H7 (cell line): ENCODE data around the gene RFT1. TPM values are rescaled to one million over a fixed set of nuclear protein-coding genes. Genes with fewer than 3 reads are reported as not detected.

Experiments used
- DNase-seq: peaks from one replicate; pipeline ENCODE4 v3.0.0; 2012
- H3K27me3 ChIP-seq: 2 replicates; pipeline ENCODE4 v1.6.0; 2011; ENCODE audit warnings: mild to moderate bottlenecking, low read length; ENCODE audit not compliant: control insufficient read depth, insufficient read depth
- H3K36me3 ChIP-seq: replicated peaks from 2 replicates; pipeline ENCODE4 v1.5.1; 2011; ENCODE audit warnings: low read length; ENCODE audit not compliant: control insufficient read depth, insufficient read depth
- H3K4me3 ChIP-seq: 2 replicates; pipeline ENCODE4 v1.5.1; 2011; ENCODE audit warnings: low read depth, mild to moderate bottlenecking, control low read depth, low read length, moderate library complexity; ENCODE audit not compliant: insufficient read depth
- total RNA-seq: library from RNA; depleted of rRNA; stranded (reverse); fragments of >200 nt; shearing (Covaris generic); gene quantifications from 2 replicates; pipeline ENCODE4 v1.2.3, GENCODE V29; 2014; rRNA removed

Gene RFT1
- total RNA-seq, 1 experiment from 2014 or later: 9.5 TPM

DNA sequence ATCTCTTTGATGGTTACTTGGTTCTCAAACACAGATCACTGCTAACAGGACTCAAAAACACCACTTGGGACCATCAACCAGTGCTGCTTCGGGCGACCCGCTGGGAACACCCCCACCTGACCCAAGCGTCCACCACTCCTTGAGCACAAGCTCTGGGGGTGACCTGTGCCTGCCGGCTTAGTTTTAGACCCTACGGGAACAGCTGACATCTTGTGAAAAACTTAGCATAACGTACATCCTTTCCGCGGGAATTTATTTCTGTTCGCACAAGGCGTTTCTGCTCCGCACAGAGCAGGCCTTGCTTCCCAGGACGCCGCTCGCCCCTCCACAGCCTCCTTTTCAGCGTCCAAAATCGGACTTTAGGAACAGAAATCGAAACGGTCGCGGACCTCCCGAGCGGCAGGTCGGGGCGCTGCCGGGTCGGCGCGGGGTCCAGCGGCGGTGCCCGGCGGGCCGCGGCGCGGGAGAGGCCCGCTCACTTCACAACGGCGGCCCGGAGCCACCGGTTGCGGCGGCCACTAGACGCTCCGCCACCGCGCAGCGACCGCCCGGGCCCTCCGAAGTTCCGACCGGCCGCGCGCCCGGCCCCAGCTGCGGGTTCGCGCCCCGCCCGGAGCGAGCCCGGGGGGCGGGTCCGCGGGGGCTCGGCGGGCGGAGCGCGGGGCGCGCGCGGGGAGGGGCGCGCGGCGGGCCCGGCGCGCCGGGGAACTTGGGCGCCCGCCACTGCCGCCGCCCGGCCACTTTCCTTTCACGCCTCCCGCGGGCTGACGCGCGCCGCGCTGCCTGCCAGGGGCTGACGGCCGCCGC lies 85.3 kb downstream of the RFT1 start:
- Histone ChIP-seq H3K27me3 (peaks cover 21% of the 10 kb centered on the region), H3K4me3 (peak overlapping the region; percentile 71), H3K36me3 (no peaks in the 10 kb centered on the region)
- DNase-seq: peak; percentile 91

DNA sequence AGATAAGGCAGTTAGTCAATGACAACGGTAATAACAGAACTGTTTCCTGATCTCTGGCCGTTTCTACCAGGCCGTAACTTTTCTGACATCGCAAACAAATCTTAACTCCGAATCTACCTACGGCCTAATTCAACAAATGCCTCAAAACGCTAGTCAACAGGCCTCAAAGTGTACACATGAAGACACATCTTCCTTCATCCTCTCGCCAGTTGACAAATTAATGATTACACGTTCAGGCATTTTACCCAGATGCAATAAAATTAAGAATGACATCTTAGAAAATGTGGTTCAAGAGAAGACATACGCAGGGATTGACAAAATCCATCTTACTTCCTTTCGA lies 85.9 kb downstream of the RFT1 start:
- peak overlapping the region; percentile 71 for H3K4me3 ChIP-seq
- H3K36me3 ChIP-seq: no peaks in the 10 kb centered on the region
- DNase-seq: no peak
- peaks cover 21% of the 10 kb centered on the region for H3K27me3 ChIP-seq

DNA sequence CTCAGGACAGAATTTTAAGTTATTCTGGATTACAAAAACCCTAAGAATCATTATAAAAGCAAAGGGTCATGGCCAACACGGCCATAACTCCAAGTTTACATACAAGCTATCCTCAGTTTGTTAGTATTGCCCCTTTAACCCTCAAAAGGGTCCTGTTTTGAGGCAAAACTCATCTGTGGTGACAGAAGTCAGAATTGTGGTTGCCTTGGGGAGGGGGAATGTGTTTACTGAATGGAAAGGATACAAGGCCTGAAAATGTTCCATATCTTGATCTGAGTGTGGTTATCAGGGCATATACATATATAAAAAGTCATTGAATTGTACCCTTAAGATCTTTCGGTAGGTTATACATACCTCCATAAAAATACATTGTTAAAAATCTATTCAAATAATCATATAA lies 86.5 kb downstream of the RFT1 start:
- Histone ChIP-seq H3K4me3 (no peak overlapping the region), H3K27me3 (peaks cover 21% of the 10 kb centered on the region), H3K36me3 (no peaks in the 10 kb centered on the region)
- no peak for DNase-seq

DNA sequence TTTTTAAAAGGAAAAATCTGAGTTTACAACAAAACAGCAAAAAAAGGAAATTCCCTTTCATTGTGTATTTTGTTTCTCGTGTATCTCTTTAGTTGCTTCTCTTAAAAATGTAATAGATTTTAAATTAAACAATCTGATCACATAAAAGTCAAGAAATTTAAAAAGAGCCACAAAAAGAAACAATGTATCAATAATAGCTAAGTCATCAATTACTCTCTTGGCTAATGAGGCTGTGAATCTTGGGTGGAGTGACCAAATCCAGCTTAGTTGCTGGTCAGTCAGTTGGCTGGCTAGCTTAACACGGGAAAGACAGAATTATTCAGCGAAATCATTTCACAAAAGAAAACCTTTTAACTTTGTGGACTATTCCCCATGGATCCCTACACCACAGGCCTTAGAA lies 87.6 kb downstream of the RFT1 start:
- Histone ChIP-seq H3K27me3 (peaks cover 18% of the 10 kb centered on the region), H3K4me3 (no peak overlapping the region), H3K36me3 (no peaks in the 10 kb centered on the region)
- DNase-seq: no peak

DNA sequence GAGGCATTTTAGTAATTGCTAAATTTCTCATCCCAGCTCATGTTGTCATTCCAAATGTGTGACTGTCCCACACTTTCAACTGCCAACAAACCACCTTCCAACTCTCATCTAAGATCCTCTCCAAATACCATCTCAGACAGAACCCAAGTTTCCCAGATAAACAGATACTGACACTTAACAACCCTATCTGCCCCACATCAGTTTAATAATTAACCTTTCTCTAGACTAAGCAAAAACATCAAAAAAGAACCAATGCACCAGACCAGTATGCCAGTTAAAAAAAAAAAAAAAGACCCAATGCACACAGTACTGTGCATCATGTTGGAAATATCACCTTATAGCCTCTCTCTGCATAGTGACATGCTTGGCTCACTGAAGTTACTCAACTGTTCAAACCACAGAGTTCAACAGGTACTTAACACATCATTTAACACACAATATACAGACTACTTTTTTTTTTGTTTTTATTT lies 89.8 kb downstream of the RFT1 start:
- Histone ChIP-seq H3K36me3 (no peaks in the 10 kb centered on the region), H3K4me3 (no peak overlapping the region), H3K27me3 (peaks cover 3% of the 10 kb centered on the region; the same call in 1 of the 2 replicates)
- DNase-seq: no peak

DNA sequence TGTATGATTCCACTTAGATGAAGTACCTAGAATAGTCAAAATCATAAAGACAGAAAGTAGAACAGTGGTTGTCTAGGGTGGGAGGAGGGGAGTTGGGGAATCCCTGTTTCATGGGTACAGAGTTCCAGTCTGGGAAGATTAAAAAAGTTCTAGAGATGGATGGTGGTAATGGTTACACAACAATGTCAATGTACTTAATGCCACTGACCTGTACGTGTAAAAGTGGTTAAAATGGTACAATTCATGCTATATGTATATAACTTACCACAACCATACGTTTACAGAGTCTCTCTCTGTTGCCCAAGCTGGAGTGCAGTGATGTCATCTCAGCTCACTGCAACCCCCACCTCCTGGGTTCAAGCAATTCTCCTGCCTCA lies 90.9 kb downstream of the RFT1 start:
- DNase-seq: no peak
- Histone ChIP-seq H3K27me3 (no peaks in the 10 kb centered on the region), H3K4me3 (no peak overlapping the region), H3K36me3 (no peaks in the 10 kb centered on the region)

DNA sequence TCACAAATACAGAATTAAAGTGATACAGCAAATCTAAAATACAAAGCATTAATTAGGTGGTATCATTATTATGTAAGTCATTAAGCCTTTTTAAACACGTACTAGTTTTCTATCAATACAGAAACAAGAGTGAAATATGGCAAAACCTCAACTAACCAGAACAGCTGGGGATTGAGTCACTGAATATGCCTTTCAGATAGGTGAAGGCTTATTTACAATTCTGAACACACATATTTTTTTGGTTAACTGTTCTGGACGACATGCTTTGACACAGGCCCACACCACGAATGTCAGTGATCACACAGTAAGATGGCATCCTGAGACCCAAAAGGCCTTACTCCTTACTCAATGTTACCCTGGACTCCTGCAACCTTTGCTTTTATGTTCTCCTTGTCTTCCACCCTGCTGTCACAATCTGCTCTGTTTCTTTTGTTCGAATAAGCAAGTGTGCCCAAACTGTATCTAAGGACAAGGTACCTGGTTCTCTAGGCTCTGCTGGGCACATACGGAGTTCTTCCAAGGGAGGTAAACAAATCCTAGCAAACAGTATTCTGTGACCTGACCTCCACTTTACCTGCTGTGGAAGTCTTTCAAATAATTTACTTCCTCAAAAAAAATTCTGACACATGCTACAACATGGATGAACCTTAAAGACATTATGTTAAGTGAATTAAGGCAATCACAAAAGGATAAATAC lies 91.4 kb downstream of the RFT1 start:
- DNase-seq: no peak
- Histone ChIP-seq H3K27me3 (no peaks in the 10 kb centered on the region), H3K4me3 (no peak overlapping the region), H3K36me3 (no peaks in the 10 kb centered on the region)

Other genes starting within 250 kb of the RFT1 start
- gene STIMATE, start 232.9 kb downstream of the RFT1 start, total RNA-seq: 10.9 and 19.3 TPM in 2 replicates
- gene SFMBT1, start 84.4 kb downstream of the RFT1 start, total RNA-seq: 12.9 and 22.2 TPM in 2 replicates
- 2.9 and 3.1 TPM in 2 replicates for gene PRKCD, start 30.8 kb upstream of the RFT1 start, total RNA-seq
- gene TKT, start 125.6 kb upstream of the RFT1 start, total RNA-seq: 1,918 and 2,169 TPM in 2 replicates
- 12.9 and 15.9 TPM in 2 replicates for gene DCP1A, start 217.1 kb upstream of the RFT1 start, total RNA-seq